ENCODE results near the gene FHIT.

DNA sequence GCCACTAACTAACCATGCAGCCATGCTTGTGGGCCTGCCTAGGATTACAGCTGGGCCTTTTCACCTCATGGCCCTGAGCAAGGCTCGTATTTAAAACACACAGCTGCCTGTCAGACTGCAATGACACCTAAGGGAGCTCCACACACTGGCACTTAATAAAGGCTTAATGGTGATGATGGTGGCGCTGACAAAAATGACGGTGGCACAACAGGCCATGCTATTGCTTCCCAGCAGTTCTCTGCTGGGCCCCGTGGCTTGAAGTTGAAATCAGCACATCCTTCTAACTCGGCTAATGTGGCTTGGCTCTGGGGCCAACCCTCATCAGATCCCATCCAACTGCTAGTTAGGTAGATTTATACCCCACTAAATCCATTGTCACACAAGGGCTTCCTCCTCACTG, 112.9 kb downstream of the FHIT start:
- no peak for TF ChIP-seq POLR2A (IDR thresholded peaks at IDR 0.05; ENCODE audit: low read length)
- TF ChIP-seq GATA1 (IDR thresholded peaks at IDR 0.05; ENCODE audit: low read depth, low read length) = no peak

Measured in erythroblast (primary cell).